SIG-M5 treated with dmso at 0.1 percent for 504 hours (cell line): ENCODE measurements around the gene ZNF592.
A peak's percentile ranks its signal among the peaks of the same experiment; 100 is the strongest.
"Not testable (repeated sequence)": the region's sequence is repeated elsewhere in the genome, so short reads cannot be mapped to it uniquely, and the experiment has no call there.

Source experiments
- DNase-seq: peaks from one replicate; lab custom pipeline; 2025; ENCODE audit not compliant: unreplicated experiment; lab: John Stamatoyannopoulos, UW

Gene ZNF592, protein sequence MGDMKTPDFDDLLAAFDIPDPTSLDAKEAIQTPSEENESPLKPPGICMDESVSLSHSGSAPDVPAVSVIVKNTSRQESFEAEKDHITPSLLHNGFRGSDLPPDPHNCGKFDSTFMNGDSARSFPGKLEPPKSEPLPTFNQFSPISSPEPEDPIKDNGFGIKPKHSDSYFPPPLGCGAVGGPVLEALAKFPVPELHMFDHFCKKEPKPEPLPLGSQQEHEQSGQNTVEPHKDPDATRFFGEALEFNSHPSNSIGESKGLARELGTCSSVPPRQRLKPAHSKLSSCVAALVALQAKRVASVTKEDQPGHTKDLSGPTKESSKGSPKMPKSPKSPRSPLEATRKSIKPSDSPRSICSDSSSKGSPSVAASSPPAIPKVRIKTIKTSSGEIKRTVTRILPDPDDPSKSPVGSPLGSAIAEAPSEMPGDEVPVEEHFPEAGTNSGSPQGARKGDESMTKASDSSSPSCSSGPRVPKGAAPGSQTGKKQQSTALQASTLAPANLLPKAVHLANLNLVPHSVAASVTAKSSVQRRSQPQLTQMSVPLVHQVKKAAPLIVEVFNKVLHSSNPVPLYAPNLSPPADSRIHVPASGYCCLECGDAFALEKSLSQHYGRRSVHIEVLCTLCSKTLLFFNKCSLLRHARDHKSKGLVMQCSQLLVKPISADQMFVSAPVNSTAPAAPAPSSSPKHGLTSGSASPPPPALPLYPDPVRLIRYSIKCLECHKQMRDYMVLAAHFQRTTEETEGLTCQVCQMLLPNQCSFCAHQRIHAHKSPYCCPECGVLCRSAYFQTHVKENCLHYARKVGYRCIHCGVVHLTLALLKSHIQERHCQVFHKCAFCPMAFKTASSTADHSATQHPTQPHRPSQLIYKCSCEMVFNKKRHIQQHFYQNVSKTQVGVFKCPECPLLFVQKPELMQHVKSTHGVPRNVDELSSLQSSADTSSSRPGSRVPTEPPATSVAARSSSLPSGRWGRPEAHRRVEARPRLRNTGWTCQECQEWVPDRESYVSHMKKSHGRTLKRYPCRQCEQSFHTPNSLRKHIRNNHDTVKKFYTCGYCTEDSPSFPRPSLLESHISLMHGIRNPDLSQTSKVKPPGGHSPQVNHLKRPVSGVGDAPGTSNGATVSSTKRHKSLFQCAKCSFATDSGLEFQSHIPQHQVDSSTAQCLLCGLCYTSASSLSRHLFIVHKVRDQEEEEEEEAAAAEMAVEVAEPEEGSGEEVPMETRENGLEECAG (N-terminal part only)

DNA sequence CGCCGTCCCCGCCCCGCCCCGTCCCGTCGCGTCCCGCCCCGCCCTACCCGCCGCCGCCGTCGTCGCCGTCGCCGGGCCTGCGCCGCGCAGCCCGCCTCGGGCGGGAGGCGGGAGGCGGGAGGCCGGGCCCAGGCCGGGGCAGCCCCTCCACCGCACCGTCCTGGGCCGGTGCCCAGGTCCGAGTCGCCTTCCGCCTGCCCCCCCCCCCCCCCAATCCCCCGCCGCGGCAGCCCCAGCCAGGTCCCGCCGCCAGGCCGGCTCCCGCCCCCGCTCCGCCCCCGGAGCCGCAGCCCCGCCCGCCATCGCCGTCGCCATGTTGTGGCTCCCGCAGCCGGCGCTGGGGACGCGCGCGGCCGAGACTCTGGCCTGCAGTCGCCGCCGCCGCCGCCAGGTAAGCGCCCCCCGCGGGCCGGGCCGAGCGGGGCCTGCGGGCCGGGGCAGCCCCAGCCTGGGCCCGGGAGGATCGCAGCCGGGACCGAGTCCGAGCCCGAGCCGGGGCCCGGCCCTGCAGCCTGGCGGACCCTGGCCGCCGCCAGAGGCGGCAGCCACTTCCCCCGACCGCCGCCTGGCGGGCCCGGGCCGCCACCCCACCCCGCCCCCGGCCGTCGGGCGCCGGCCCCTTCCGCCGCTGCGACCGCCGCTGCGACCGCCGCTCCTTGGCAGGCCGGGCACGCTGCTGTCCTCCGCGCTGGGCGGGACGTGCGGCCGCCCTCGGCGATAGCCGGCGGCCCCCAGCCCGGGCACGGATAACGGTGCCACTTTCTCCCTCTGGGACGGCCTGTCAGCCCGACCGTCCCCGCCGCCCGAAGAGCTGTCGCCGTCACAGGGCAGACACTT lies at the start of gene ZNF592:
ZNF592 (plus strand) TSS at position 319 of the 837 bp plus-strand sequence. CDS start 34,084 bp downstream, outside the sequence.
- DNase-seq = peak; percentile 73

GRCh38 chr15:84699538-84700191 lies 48.7 kb upstream of the ZNF592 start:
- no peak for DNase-seq

- DNase-seq = no peak
These were observed 45.4 kb upstream of the ZNF592 start for GRCh38 chr15:84702961-84703482.

DNA sequence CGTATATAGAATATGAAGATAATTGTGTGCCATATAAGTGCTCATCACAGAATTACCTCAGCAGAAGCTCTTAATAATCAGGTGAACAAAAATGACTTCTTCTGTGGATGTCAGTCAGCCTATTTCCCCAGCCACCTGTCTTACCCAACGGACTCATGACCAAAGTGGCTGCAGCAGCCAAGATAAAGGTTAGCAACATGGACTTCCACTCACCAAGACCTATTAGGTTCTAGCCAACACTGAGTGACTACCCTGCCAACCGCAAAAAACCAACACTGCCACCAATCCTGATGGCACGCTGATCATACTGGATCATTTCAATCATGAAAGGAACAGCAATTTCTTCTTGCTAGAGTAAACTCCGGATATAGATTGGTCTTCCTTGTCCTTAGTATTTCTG lies 44.6 kb upstream of the ZNF592 start:
- no peak for DNase-seq

- no peak for DNase-seq
These were observed 34.0 kb upstream of the ZNF592 start for GRCh38 chr15:84714372-84714771.

- DNase-seq = peak; percentile 47
These were observed 33.6 kb upstream of the ZNF592 start for GRCh38 chr15:84714821-84715220.

DNA sequence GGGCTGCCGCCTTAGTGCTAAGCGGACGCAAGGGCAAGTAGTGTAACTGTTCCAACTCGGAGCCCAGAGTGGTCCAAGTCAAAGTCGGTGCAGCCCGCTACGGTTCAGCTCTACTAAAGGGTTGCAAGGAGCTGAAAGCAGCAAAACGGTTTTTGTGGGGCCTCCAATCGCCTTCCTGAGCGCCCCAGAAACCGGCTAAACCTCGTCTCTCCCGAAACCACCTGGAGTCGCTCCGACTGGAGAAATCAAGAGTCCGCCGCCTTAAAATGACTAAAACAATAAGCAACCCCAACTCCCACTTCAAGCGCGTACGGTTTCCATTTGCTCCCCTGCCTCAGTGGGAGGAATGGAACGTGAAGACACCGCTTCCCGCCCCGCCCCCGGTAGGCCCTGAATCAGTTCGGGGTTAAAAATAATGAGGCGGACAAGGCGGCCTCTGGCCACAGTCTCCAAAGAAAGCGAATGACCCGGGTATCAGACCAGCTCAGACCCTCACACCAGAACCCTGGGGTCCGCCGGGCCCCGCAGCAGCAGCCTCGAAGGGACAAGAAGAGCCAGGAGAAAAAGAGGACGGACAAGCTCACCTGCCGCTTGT lies 32.9 kb upstream of the ZNF592 start:
- peak; percentile 12 for DNase-seq

- peak; percentile 94 for DNase-seq
These were observed 32.2 kb upstream of the ZNF592 start, which contains the start of gene SEC11A for GRCh38 chr15:84716036-84716732. TSS of gene SEC11A (minus strand) at chr15:84716139. CDS start at chr15:84716075, 64 bp downstream.

- DNase-seq = no peak
These were observed 27.0 kb upstream of the ZNF592 start for GRCh38 chr15:84721371-84721770.

DNA sequence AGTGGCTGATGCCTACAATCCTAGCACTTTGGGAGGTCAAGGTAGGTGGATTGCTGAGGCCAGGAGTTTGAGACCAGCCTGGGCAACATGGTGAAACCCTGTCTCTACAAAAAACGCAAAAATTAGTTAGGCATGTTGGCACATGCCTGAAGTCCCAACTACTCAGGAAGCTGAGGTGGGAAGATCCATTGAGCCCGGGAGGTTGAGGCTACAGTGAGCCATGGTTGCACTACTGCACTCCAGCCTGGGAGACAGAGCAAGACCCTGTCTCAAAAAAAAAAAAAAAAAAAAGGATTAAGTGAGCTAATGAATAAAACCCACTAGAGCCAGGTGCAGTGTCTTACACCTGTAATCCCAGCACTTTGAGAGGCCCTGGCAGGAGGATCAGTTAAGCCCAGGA lies 25.8 kb upstream of the ZNF592 start:
- DNase-seq = no peak

GRCh38 chr15:84725001-84725491 lies 23.3 kb upstream of the ZNF592 start:
- peak; percentile 97 for DNase-seq

GRCh38 chr15:84727429-84727828 lies 21.0 kb upstream of the ZNF592 start:
- no peak for DNase-seq

DNA sequence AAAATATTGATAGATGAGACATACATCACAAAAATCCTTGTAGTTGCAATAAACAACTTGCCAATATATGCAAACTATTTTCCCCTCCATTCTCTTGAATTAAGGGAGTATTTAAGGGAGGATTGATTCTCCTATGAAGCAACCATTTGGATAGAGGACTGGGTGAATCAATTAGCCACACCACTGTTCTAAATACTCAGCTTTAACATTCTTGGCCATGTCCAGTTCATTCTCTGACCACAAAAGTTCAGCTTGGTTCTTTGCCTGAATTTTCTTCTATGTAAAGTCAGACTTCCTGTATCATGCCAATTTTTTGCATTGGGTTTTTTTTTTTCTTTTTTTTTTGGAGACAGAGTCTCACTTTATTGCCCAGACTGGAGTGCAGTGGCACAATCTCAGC lies 16.6 kb upstream of the ZNF592 start:
- DNase-seq = no peak

- DNase-seq = peak; percentile 90
These were observed 13.5 kb upstream of the ZNF592 start for GRCh38 chr15:84734794-84735479.

GRCh38 chr15:84735480-84736061 lies 12.8 kb upstream of the ZNF592 start:
- not testable (repeated sequence) for DNase-seq

DNA sequence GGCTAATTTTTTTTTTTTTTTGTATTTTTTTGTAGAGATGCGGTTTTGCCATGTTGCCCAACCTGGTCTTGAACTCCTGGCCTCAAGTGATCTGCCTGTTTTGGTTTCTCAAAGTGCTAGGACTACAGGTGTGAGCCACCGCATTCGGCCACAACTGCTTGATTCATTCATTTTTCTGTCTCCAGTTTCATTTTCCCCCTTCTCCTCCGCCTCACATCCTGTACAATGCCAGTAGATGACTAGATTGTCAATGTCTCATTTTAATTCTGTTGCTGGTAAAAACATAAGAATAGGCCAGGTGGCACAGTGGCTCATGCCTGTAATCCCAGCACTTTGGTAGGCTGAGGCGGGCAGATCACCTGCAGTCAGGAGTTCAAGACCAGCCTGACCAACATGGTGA lies 12.0 kb upstream of the ZNF592 start:
- no peak for DNase-seq

- DNase-seq = no peak
These were observed 11.4 kb upstream of the ZNF592 start for GRCh38 chr15:84737005-84737404.
